Activated T-cell treated with anti-CD3 and anti-CD28 coated beads for 1 hour (primary cell): ENCODE results near the gene ELF4.
A peak's percentile ranks its signal among the peaks of the same experiment; 100 is the strongest.
"Not testable (repeated sequence)": the region's sequence is repeated elsewhere in the genome, so short reads cannot be mapped to it uniquely, and the experiment has no call there.

Experiments
- DNase-seq: peaks from one replicate; pipeline ENCODE4 v3.0.0-alpha.2; 2020; ENCODE audit warnings: low read depth

Gene ELF4

DNA sequence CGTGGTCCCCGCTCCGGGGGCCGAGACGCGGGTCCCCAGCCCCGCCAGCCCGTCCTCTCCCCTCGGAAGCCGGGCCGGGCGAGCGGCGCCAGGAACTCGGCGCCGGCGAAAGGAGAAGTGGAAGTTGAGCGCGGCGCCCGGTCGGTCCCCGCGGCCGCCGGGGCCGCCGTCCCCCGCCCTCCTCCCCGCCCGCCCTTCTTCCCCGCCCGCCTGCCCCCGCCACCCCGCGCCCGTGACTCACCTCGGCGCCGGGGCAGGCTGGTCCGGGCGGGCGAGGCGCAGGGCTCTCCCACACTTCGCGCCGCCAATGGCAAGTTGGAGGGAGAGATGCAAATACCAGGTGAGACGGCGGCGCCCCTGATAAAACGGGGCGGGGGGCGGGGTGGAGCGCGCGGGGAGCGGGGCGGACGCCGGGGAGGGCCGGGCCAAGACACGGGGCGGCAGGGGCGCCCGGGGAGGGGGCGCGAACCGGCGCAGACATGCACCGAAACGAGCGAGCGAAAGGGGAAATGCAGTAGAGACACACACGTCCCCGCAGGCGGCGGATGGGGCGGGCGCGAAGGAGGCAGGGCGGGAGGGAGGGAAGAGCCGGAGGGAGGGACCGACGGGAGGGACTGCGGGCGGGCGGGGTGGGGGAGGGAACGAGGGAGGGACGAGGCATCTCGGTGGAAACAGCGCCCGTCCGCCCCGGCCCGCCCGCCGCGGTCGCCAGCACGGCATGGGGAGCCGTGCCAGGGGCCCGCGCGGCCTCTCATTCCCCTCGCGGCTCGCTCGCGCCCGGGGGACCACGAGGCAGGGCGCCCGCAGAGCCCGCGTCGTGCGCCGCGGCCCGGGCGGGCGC lies at the start of gene ELF4:
ELF4 (minus strand) TSS at position 119 of the 841 bp plus-strand sequence. CDS start 29,167 bp downstream, outside the sequence.
- DNase-seq = peak; percentile 40

DNA sequence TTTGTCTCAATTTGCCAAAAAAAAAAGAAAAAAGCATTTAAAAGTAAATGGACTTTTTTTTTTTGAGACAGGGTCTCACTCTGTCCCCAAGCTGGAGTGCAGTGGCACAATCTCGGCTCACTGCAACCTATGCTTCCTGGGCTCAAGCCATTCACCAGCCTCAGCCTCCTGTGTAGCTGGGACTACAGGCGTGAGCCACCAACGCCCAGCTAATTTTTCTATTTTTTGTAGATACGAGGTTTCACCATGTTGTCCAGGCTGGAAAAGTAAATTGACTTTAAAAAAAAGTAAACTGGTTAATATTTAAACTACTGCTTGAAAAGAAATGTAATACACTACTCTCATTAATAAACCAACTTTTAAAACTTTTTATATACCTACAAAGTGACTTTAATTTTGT lies 49.5 kb upstream of the ELF4 start:
- no peak for DNase-seq

DNA sequence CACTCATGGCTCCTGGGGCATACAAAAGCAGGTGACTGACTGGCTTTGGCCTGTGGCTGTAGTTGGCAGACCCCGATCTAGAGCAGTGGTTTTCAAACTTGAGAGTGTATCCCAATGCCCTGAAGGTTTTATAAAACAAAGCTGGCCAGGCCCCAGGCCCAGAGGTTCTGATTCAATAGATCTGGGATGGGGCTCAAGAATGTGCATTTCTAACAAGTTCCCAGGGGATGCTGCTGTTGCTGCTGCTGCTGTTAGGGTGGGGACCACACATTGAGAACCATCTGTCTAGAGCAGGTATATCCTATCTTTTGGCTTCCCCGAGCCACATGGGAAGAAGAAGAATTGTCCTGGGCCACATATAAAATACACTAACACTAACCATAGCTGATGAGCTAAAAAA lies 48.0 kb upstream of the ELF4 start:
- no peak for DNase-seq

- DNase-seq = no peak
Measured at GRCh38 chrX:130155564-130155963, 45.3 kb upstream of the ELF4 start.

- DNase-seq = no peak
Measured at GRCh38 chrX:130147631-130148030, 37.3 kb upstream of the ELF4 start.

DNA sequence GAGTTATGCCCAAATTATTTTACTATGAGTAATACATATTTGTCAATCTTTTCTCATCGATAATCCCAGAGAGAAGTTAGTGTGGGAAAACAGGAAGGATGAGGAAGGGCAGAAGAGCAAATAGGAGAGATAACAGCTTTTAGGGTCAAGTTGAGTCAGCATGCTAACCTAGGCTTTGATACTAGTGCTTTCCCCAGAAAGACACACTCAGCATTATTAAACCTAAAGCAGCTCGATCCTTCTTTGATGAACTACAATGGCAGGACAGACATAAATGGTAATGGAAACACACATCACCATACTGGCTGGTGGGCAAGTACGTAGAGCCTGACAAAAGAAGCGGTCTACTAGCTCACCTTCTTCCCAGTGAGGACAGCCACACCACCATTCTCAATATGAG lies 34.8 kb upstream of the ELF4 start:
- DNase-seq = no peak

- DNase-seq = no peak
Measured at GRCh38 chrX:130144509-130144908, 34.2 kb upstream of the ELF4 start.

DNA sequence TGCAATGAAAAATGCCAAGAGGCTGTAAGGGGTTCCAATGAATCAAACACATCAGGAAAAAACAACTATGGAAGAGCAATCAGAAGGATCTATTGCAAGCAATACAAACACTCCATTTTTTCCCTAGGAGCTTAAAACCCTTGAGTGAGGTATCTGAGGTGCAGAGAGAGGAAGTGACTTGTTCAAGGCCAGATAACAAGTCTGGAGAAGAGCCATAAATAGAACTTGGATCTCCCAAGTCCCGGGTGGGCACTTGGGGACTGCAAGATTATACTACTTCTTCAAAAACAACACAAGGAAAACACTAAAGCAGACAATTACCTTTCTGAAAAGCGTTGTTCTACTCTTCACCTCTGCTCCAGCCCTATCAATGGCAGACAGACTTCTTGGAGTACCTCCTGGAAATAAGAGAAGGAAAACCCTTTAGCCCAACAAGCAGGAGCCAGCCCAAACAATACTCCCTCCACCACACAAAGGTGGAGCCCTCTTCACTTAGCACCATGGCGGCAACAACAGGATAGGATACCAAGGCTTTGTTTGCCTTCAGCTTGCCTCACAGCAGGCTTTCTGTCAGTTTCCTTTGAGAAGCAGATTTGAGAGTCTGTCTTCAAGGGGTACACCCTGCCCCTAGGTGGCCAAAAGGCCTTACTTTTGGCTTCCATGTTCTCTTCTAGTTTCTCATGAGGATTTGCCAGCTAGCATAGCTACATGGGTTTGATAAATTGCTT lies 29.3 kb upstream of the ELF4 start:
- no peak for DNase-seq

GRCh38 chrX:130136961-130137360 lies 26.7 kb upstream of the ELF4 start:
- DNase-seq = no peak

DNA sequence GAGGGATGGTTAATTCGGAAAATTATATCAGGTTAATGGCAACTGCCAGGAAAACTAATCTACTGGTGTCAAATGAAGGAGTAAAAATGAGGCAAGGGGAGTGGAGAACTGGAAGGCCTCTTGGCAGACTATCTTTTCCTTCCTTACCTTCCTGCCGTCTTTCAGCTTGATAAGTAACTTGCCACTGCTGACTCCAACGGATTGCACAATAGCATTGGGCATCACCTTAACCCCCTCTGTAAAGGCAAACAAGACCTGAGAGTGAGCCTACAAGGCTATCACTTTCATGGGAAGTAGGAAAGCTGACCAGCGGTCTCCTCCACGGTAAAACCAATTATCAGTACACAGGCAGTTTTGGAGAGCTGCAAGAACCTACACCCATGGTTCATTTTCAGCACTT lies 26.2 kb upstream of the ELF4 start:
- DNase-seq = no peak

- no peak for DNase-seq
Measured at GRCh38 chrX:130130990-130131389, 20.7 kb upstream of the ELF4 start.

GRCh38 chrX:130125091-130125874 lies 15.0 kb upstream of the ELF4 start:
- no peak for DNase-seq

- no peak for DNase-seq
Measured at GRCh38 chrX:130124577-130124976, 14.3 kb upstream of the ELF4 start.

DNA sequence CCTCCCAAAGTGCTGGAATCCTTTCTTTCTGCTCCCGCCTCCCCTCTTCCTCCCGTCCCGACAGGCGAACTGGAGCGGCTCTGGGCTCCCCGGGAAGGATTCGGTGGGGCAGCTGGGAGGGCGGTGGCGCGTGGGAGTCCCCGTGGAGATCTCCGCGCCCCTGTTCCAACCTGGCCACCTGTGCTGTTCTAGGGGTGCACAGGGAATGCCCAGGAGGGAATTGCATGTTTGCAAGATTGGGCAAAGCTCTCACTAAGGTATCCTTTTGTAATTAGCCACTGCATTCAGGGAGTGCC lies 11.2 kb upstream of the ELF4 start:
- no peak for DNase-seq

GRCh38 chrX:130120746-130121504 lies 10.6 kb upstream of the ELF4 start:
- DNase-seq = peak; percentile 50

DNA sequence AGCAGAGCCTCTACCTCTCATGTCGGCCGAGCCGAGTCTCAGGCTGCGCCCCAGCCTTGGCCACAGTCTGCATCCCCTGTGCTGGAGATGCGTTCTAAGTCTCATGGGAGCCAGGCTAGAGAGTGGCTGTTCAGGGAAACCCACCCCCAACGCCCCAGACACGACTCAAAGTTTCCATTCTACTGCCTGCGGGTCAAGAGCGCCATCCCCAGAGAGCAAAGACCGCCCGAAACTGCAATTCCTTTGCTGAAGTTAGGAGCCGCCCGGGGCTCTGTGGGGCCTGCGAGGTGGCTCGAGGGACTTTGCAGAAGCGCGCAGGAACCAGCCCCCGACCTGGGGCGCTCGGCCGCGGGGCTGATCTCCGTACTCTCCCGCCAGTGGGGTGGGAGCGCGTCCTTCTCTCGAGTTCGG lies 10.0 kb upstream of the ELF4 start:
- no peak for DNase-seq

GRCh38 chrX:130119312-130119898 lies 9.1 kb upstream of the ELF4 start:
- DNase-seq = no peak

GRCh38 chrX:130118441-130119311 lies 8.4 kb upstream of the ELF4 start:
- DNase-seq = no peak

DNA sequence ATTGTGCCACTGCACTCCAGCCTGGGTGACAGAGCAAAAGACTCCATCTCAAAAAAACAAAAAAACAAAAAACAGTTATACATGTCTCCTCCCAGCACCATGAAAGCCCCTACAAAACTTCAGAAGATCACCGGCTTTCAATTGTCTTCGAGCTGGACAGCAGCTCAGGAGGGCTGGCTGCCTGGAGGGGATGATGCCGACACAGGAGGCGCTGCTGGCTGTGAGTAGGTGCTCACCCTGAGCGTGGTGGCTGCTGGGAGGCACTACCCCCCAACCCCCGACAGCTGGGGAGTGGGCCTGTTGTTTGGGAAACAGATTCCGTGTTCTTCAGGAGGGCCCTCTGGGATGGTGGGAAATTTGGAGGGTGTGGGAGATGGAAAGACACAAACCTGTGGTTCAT lies 6.9 kb upstream of the ELF4 start:
- DNase-seq = no peak

DNA sequence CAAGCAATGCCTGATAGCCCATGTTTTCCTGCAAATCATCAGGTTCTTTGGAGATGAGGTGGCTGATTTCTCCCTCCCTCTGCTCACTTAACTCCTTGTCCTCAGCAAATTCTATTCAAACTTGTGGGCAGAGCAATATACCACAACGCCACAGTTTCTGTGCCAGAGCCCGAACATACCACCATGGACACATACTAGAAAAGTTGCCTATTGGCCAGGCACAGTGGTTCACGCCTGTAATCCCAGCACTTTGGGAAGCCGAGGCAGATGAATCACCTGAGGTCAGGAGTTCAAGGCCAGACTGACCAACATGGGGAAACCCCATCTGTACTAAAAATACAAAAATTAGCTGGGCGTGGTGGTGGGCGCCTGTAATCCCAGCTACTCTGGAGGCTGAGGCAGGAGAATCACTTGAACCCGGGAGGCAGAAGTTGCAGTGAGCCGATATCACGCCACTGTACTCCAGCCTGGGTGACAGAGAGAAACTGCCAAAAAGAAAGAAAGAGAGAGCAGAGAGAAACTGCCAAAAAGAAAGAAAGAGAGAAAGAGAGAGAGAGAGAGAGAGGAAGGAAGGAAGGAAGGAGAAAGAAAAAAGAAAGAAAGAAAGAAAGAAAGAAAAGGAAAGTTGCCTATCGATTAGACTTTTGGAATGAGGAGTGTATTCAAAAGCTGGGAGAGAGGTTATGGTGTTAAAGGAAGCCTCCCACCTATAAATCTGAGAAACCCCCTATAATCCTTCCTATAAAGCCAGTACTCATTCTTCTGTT lies 5.0 kb upstream of the ELF4 start:
- DNase-seq = not testable (repeated sequence)
